NB4 (cell line): ENCODE data around the gene PLEKHG4B.

Experiments
- POLR2A ChIP-seq: IDR thresholded peaks from 2 replicates; pipeline ENCODE4 v1.6.1; 2011; ENCODE audit warnings: mild to moderate bottlenecking; ENCODE audit not compliant: insufficient read length; ENCODE audit errors: extremely low read depth
- TF ChIP-seq, protein P1 (sequence below): IDR thresholded peaks from one replicate; pipeline ENCODE4 v1.5.1; 2012; ENCODE audit warnings: low read depth, low read length
- TF ChIP-seq, protein P2 (sequence below): IDR thresholded peaks from 2 replicates; pipeline ENCODE4 v1.6.1; 2011; ENCODE audit warnings: low read depth, low read length

DNA sequence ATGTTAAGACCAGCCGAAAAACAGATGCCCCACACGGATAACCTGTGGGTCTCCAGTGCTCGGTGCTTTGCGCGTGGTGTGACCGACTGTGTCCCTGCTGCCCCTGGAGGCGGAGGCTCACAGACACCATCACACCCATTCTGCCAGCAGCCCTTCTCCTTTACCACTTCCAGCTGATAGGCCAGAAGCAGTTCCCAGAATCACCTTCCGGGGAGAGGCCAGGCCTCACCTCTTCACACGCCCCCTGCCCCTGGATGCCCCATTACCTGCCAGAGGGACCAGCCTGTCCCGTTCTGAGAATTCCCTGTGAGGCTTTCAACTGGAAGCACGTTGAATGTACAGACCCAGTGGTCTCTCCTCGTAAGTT is 77.7 kb downstream of the PLEKHG4B start:
- TF ChIP-seq, protein P1, sequence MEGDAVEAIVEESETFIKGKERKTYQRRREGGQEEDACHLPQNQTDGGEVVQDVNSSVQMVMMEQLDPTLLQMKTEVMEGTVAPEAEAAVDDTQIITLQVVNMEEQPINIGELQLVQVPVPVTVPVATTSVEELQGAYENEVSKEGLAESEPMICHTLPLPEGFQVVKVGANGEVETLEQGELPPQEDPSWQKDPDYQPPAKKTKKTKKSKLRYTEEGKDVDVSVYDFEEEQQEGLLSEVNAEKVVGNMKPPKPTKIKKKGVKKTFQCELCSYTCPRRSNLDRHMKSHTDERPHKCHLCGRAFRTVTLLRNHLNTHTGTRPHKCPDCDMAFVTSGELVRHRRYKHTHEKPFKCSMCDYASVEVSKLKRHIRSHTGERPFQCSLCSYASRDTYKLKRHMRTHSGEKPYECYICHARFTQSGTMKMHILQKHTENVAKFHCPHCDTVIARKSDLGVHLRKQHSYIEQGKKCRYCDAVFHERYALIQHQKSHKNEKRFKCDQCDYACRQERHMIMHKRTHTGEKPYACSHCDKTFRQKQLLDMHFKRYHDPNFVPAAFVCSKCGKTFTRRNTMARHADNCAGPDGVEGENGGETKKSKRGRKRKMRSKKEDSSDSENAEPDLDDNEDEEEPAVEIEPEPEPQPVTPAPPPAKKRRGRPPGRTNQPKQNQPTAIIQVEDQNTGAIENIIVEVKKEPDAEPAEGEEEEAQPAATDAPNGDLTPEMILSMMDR = no peak
- TF ChIP-seq POLR2A = no peak
- TF ChIP-seq, protein P2, sequence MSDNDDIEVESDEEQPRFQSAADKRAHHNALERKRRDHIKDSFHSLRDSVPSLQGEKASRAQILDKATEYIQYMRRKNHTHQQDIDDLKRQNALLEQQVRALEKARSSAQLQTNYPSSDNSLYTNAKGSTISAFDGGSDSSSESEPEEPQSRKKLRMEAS = no peak
